IMR-90 (cell line): ENCODE measurements around the gene LYVE1. TPM values are rescaled to one million over a fixed set of nuclear protein-coding genes. Genes with fewer than 3 reads are reported as not detected.

Experiments
- polyA plus RNA-seq, 3 experiments: library from polyadenylated mRNA; depleted of rRNA; stranded (reverse); fragments of >200 nt; gene quantifications; 2 replicates each; pipeline ENCODE4 v1.2.3, GENCODE V29; 2012; ENCODE audit warnings: low replicate concordance in 1 of 3
- total RNA-seq: library from RNA; depleted of rRNA; stranded (reverse); fragments of >200 nt; gene quantifications from 2 replicates; pipeline ENCODE4 v1.2.3, GENCODE V29; 2012; rRNA removed

LYVE1 gene
- total and polyA plus RNA-seq, 2 of the 4 experiments (the other 2 are of a cell fraction), result not detected

Other genes with a start within 250 kb of the LYVE1 start
- gene AMPD3, start 113.4 kb downstream of the LYVE1 start, total RNA-seq, result 8.1 and 8.6 TPM in 2 replicates
- 10.8 and 12.1 TPM in 2 replicates for gene AMPD3, start 113.4 kb downstream of the LYVE1 start, polyA plus RNA-seq (2012; rRNA removed)
- gene RNF141, start 27.5 kb downstream of the LYVE1 start, total RNA-seq, result 18.6 and 34.2 TPM in 2 replicates
- 10.6 and 13.8 TPM in 2 replicates for gene RNF141, start 27.5 kb downstream of the LYVE1 start, polyA plus RNA-seq (2012; rRNA removed)
- 21.1 and 25.8 TPM in 2 replicates for gene IRAG1, start 125.1 kb upstream of the LYVE1 start, total RNA-seq
- 17.6 and 19.4 TPM in 2 replicates for gene IRAG1, start 125.1 kb upstream of the LYVE1 start, polyA plus RNA-seq (2012; rRNA removed)
- gene CTR9, start 182.6 kb upstream of the LYVE1 start, total RNA-seq, result 37.1 and 38.3 TPM in 2 replicates
- 14.4 and 16.8 TPM in 2 replicates for gene CTR9, start 182.6 kb upstream of the LYVE1 start, polyA plus RNA-seq (2012; rRNA removed)
- gene EIF4G2, start 240.3 kb upstream of the LYVE1 start, total RNA-seq, result 1,144 and 1,216 TPM in 2 replicates
- 439 and 492 TPM in 2 replicates for gene EIF4G2, start 240.3 kb upstream of the LYVE1 start, polyA plus RNA-seq (2012; rRNA removed)